ENCODE data around the gene CLN5.
"Not testable (repeated sequence)": the region's sequence is repeated elsewhere in the genome, so short reads cannot be mapped to it uniquely, and the experiment has no call there.

The CLN5 gene

DNA sequence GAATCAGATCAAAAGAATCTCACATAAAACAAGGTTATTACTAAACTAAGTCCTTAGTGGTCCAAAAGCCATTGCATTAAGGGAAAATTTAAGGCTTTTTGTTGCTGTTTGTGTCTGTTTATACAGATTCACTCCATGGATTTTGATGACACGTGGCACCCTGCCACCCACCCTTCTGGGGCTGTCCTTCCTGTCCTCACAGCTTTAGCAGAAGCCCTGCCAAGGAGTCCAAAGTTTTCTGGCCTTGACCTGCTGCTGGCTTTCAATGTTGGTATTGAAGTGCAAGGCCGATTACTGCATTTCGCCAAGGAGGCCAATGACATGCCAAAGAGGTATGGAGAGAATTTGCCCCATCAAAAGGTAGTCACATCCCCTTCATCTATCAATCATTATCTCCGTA is 36.7 kb upstream of the CLN5 start:
- H3K4me3 ChIP-seq (ENCODE audit: low read length): no peak overlapping the region
- H2AFZ ChIP-seq (ENCODE audit: low read depth, low read length): no peak overlapping the region
- peaks cover 13% of the 10 kb centered on the region; the same call in 1 of the 2 replicates for H3K9me3 ChIP-seq (ENCODE audit: insufficient read depth, low read length)
- H4K20me1 ChIP-seq (ENCODE audit: insufficient read depth, low read length): no peaks in the 10 kb centered on the region
- H3K9ac ChIP-seq (ENCODE audit: low read length): no peak overlapping the region
- TF ChIP-seq EZH2phosphoT487 (IDR thresholded peaks at IDR 0.05; ENCODE audit: low read depth): no peak
- TF ChIP-seq, protein P1, sequence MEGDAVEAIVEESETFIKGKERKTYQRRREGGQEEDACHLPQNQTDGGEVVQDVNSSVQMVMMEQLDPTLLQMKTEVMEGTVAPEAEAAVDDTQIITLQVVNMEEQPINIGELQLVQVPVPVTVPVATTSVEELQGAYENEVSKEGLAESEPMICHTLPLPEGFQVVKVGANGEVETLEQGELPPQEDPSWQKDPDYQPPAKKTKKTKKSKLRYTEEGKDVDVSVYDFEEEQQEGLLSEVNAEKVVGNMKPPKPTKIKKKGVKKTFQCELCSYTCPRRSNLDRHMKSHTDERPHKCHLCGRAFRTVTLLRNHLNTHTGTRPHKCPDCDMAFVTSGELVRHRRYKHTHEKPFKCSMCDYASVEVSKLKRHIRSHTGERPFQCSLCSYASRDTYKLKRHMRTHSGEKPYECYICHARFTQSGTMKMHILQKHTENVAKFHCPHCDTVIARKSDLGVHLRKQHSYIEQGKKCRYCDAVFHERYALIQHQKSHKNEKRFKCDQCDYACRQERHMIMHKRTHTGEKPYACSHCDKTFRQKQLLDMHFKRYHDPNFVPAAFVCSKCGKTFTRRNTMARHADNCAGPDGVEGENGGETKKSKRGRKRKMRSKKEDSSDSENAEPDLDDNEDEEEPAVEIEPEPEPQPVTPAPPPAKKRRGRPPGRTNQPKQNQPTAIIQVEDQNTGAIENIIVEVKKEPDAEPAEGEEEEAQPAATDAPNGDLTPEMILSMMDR (IDR thresholded peaks at IDR 0.05; ENCODE audit: low read depth, low read length): no peak
- H3K27ac ChIP-seq (ENCODE audit: low read length): no peak overlapping the region
- no peak overlapping the region for H3K4me2 ChIP-seq (ENCODE audit: low read length)
- no peaks in the 10 kb centered on the region for H3K36me3 ChIP-seq (replicated peaks; ENCODE audit: low read depth, low read length)
- no peaks in the 10 kb centered on the region for H3K79me2 ChIP-seq (ENCODE audit: low read length)
- no peaks in the 10 kb centered on the region; the same call in 1 of the 2 replicates for H3K27me3 ChIP-seq (ENCODE audit: low read depth, low read length)
- no peaks in the 10 kb centered on the region for H3K4me1 ChIP-seq (ENCODE audit: low read length)

- no peaks in the 10 kb centered on the region for H3K4me1 ChIP-seq (ENCODE audit: low read length)
- H3K9me3 ChIP-seq (ENCODE audit: insufficient read depth, low read length): peaks cover 17% of the 10 kb centered on the region; the same call in 1 of the 2 replicates
- TF ChIP-seq, protein P1 (IDR thresholded peaks at IDR 0.05; ENCODE audit: low read depth, low read length): no peak
- no peak for TF ChIP-seq EZH2phosphoT487 (IDR thresholded peaks at IDR 0.05; ENCODE audit: low read depth)
- no peak overlapping the region for H3K4me3 ChIP-seq (ENCODE audit: low read length)
- H3K9ac ChIP-seq (ENCODE audit: low read length): no peak overlapping the region
- H3K27me3 ChIP-seq (ENCODE audit: low read depth, low read length): no peaks in the 10 kb centered on the region; the same call in 1 of the 2 replicates
- H3K27ac ChIP-seq (ENCODE audit: low read length): no peak overlapping the region
- H2AFZ ChIP-seq (ENCODE audit: low read depth, low read length): no peak overlapping the region
- H3K36me3 ChIP-seq (replicated peaks; ENCODE audit: low read depth, low read length): no peaks in the 10 kb centered on the region
- H4K20me1 ChIP-seq (ENCODE audit: insufficient read depth, low read length): no peaks in the 10 kb centered on the region
- H3K4me2 ChIP-seq (ENCODE audit: low read length): no peak overlapping the region
- no peaks in the 10 kb centered on the region for H3K79me2 ChIP-seq (ENCODE audit: low read length)
These were observed 36.2 kb upstream of the CLN5 start for GRCh38 chr13:76955661-76956060.

DNA sequence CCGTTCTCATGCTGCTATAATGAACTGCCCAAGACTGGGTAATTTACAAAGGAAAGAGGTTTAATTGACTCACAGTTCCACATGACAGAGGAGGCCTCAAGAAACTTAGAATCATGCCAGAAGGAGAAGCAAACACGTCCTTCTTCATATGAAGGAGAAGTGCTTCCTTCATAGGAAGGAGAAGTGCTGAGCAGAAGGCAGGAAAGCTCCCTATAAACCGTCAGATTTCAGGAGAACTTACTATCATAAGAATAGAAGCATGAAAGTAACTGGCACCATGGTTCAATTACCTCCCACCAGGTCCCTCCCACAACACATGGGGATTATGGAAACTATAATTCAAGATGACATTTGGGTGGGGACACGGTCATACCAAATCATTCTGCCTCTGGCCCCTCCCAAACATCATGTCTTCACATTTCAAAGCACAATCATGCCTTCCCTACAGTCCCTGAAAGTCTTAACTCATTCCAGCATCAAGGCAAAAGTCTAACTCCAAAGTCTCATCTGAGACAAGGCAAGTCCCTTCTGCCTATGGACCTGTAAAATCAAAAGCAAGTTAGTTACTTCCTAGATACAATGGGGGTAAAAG is 32.9 kb upstream of the CLN5 start:
- Histone ChIP-seq H3K9me3 (ENCODE audit: insufficient read depth, low read length) (peaks cover 21% of the 10 kb centered on the region; the same call in 1 of the 2 replicates), H3K79me2 (ENCODE audit: low read length) (no peaks in the 10 kb centered on the region), H3K4me3 (ENCODE audit: low read length) (no peak overlapping the region), H3K27me3 (ENCODE audit: low read depth, low read length) (no peaks in the 10 kb centered on the region), H3K9ac (ENCODE audit: low read length) (no peak overlapping the region), H3K4me1 (ENCODE audit: low read length) (no peaks in the 10 kb centered on the region), H3K4me2 (ENCODE audit: low read length) (no peak overlapping the region), H4K20me1 (ENCODE audit: insufficient read depth, low read length) (no peaks in the 10 kb centered on the region), H3K27ac (ENCODE audit: low read length) (no peak overlapping the region), H3K36me3 (replicated peaks; ENCODE audit: low read depth, low read length) (no peaks in the 10 kb centered on the region), H2AFZ (ENCODE audit: low read depth, low read length) (no peak overlapping the region)
- TF ChIP-seq, protein P1 (IDR thresholded peaks at IDR 0.05; ENCODE audit: low read depth, low read length): no peak
- no peak for TF ChIP-seq EZH2phosphoT487 (IDR thresholded peaks at IDR 0.05; ENCODE audit: low read depth)

DNA sequence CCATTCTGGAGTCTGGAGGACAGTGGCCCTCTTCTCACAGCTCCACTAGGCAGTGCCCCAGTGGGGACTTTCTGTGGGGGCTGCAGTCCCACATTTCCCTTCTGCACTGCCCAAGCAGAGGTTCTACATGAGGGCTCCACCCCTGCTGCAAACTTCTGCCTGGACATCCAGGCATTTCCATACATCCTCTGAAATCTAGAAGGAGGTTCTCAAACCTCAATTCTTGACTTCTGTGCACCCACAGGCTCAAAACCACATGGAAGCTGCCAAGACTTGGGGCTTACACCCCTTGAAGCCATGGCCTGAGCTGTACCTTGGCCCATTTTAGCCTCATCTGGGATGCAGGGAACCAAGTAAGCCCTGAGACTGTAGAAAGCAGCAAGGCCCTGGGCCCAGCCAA is 32.1 kb upstream of the CLN5 start:
- peaks cover 21% of the 10 kb centered on the region; the same call in 1 of the 2 replicates for H3K9me3 ChIP-seq (ENCODE audit: insufficient read depth, low read length)
- H3K27me3 ChIP-seq (ENCODE audit: low read depth, low read length); H3K9ac ChIP-seq (ENCODE audit: low read length); H3K4me1 ChIP-seq (ENCODE audit: low read length); H3K27ac ChIP-seq (ENCODE audit: low read length); H2AFZ ChIP-seq (ENCODE audit: low read depth, low read length); H3K4me3 ChIP-seq (ENCODE audit: low read length); H3K79me2 ChIP-seq (ENCODE audit: low read length); H3K36me3 ChIP-seq (replicated peaks; ENCODE audit: low read depth, low read length); H4K20me1 ChIP-seq (ENCODE audit: insufficient read depth, low read length); H3K4me2 ChIP-seq (ENCODE audit: low read length): not testable (repeated sequence)

Data from OCI-LY3 (cell line).